Activated CD4-positive, alpha-beta T cell treated with anti-CD3 and anti-CD28 coated beads for 36 hours (primary cell): ENCODE measurements around the gene CYB561. TPM values are rescaled to one million over a fixed set of nuclear protein-coding genes. Genes with fewer than 3 reads are reported as not detected.
A peak's percentile ranks its signal among the peaks of the same experiment; 100 is the strongest.

Experiments used
- ATAC-seq: fragments of 200-7000 bp; cut with Tn5 transposase; one replicate; pipeline ENCODE4 v1.10.0; 2021; ENCODE audit warnings: mild to moderate bottlenecking, moderate library complexity
- CTCF ChIA-PET: fragments of 350-600 bp; sonication (Branson Sonifier 250); formaldehyde crosslinking; loops from one replicate; lab custom pipeline; 2021; ENCODE audit warnings: antibody characterized with exemption; lab: Charles Lee
- POLR2A ChIA-PET: fragments of 350-600 bp; sonication (Branson Sonifier 250); formaldehyde crosslinking; loops from one replicate; lab custom pipeline; 2021; ENCODE audit warnings: antibody characterized with exemption, inconsistent platforms; lab: Charles Lee
- DNase-seq: peaks from one replicate; pipeline ENCODE4 v3.0.0-alpha.2; 2020
- H3K27ac Mint-ChIP-seq: one replicate; pipeline ENCODE4 v1.8.0; 2021; ENCODE audit warnings: mixed read lengths
- H3K27me3 Mint-ChIP-seq: one replicate; pipeline ENCODE4 v1.8.0; 2021; ENCODE audit warnings: mixed read lengths
- H3K36me3 Mint-ChIP-seq: one replicate; pipeline ENCODE4 v1.8.0; 2021; ENCODE audit warnings: low read depth, mixed read lengths
- H3K4me1 Mint-ChIP-seq: one replicate; pipeline ENCODE4 v1.8.0; 2021; ENCODE audit warnings: mixed read lengths
- H3K4me3 Mint-ChIP-seq: one replicate; pipeline ENCODE4 v1.8.0; 2021; ENCODE audit warnings: mild to moderate bottlenecking, moderate library complexity, mixed read lengths
- H3K9me3 Mint-ChIP-seq: one replicate; pipeline ENCODE4 v1.8.0; 2021; ENCODE audit warnings: low read depth, mixed read lengths
- intact Hi-C, 2 experiments: fragments of 100-400 bp; cut with DNase I in 1 of 2; cut with micrococcal nuclease in 1 of 2; formaldehyde crosslinking; loops; one replicate each; pipeline versions ENCODE4 v1.14.2 to v1.15.1; 2022 to 2024; cut with DNase I, micrococcal nuclease
- total RNA-seq, 2 experiments: library from RNA; stranded (reverse); gene quantifications; one replicate each; pipeline ENCODE4 v1.2.3, GENCODE V29; 2021

CYB561 gene
- total RNA-seq: 1 to 10 TPM; 2.5 to 3.0 TPM

GRCh38 chr17:63445954-63446752, at the start of gene CYB561:
CYB561 (minus strand) TSS chr17:63446306; CDS start chr17:63437547, 8,759 bp downstream.
- H3K27me3 Mint-ChIP-seq: peaks cover 3% of the 10 kb centered on the region
- peak within 1 kb of the TSS; percentile 60 for H3K4me3 Mint-ChIP-seq
- ATAC-seq: peak; percentile 69
- peak; percentile 81 for DNase-seq
- H3K27ac Mint-ChIP-seq: peak within 1 kb of the TSS; percentile 72
- no peaks in the 10 kb centered on the region for H3K9me3 Mint-ChIP-seq
- intact Hi-C loops: loop anchor here (1.0 to 10.0 kb wide), 7 partner anchors 104 to 699 kb away; partner anchors contain the start of genes MAP3K3 (in 2 of the 2), CCDC47 (in 1 of the 2), DCAF7 (in 1 of the 2) and DDX42 (in 1 of the 2)
- ChIA-PET POLR2A (interaction anchor here (1.1 kb wide), 1 partner anchor 176 kb away, joined by 3 read pairs; the partner anchor contains the start of gene MAP3K3), CTCF (interaction anchor here (0.6 to 1.9 kb wide), 4 partner anchors 19 to 166 kb away, joined by 3 to 11 read pairs (median 6); no protein-coding TSS in a partner anchor)
- no peaks in the 10 kb centered on the region for H3K36me3 Mint-ChIP-seq
- peaks cover 23% of the 10 kb centered on the region for H3K4me1 Mint-ChIP-seq

- Mint-ChIP-seq H3K36me3 (no peaks in the 10 kb centered on the region), H3K4me3 (no peak overlapping the region), H3K27ac (no peak overlapping the region), H3K27me3 (peaks cover under 1% of the 10 kb centered on the region), H3K9me3 (no peaks in the 10 kb centered on the region), H3K4me1 (no peaks in the 10 kb centered on the region)
- ChIA-PET POLR2A (no interaction called here), CTCF (no interaction called here)
- DNase-seq (no peak), ATAC-seq (no peak)
- intact Hi-C loops: no loop called here
Observed at GRCh38 chr17:63495491-63495890, 49.4 kb upstream of the CYB561 start.

- no peaks in the 10 kb centered on the region for H3K36me3 Mint-ChIP-seq
- no peak overlapping the region for H3K4me3 Mint-ChIP-seq
- CTCF ChIA-PET: no interaction called here
- intact Hi-C loops: no loop called here
- no peak overlapping the region for H3K27ac Mint-ChIP-seq
- POLR2A ChIA-PET: no interaction called here
- H3K4me1 Mint-ChIP-seq: no peaks in the 10 kb centered on the region
- no peak for DNase-seq
- ATAC-seq: no peak
- no peaks in the 10 kb centered on the region for H3K9me3 Mint-ChIP-seq
- H3K27me3 Mint-ChIP-seq: no peaks in the 10 kb centered on the region
Observed at GRCh38 chr17:63494300-63494928, 48.3 kb upstream of the CYB561 start.

- Mint-ChIP-seq H3K9me3 (no peaks in the 10 kb centered on the region), H3K4me1 (no peaks in the 10 kb centered on the region), H3K4me3 (no peak overlapping the region), H3K27ac (no peak overlapping the region), H3K27me3 (no peaks in the 10 kb centered on the region), H3K36me3 (no peaks in the 10 kb centered on the region)
- ATAC-seq (no peak), DNase-seq (no peak)
- ChIA-PET CTCF (no interaction called here), POLR2A (no interaction called here)
- intact Hi-C loops: no loop called here
Observed at GRCh38 chr17:63493411-63493810, 47.3 kb upstream of the CYB561 start.

GRCh38 chr17:63492940-63493339, 46.8 kb upstream of the CYB561 start:
- Mint-ChIP-seq H3K27ac (no peak overlapping the region), H3K27me3 (no peaks in the 10 kb centered on the region), H3K36me3 (no peaks in the 10 kb centered on the region), H3K4me1 (no peaks in the 10 kb centered on the region), H3K4me3 (no peak overlapping the region), H3K9me3 (no peaks in the 10 kb centered on the region)
- POLR2A ChIA-PET: no interaction called here
- DNase-seq (no peak), ATAC-seq (no peak)
- intact Hi-C loops: no loop called here
- CTCF ChIA-PET: no interaction called here

GRCh38 chr17:63491977-63492618, 46.0 kb upstream of the CYB561 start:
- no peak for DNase-seq
- POLR2A ChIA-PET: no interaction called here
- Mint-ChIP-seq H3K4me1 (no peaks in the 10 kb centered on the region), H3K4me3 (no peak overlapping the region), H3K36me3 (no peaks in the 10 kb centered on the region), H3K27ac (no peak overlapping the region), H3K9me3 (no peaks in the 10 kb centered on the region), H3K27me3 (no peaks in the 10 kb centered on the region)
- intact Hi-C loops: no loop called here
- CTCF ChIA-PET: interaction anchor here (0.7 kb wide), 1 partner anchor 25 kb away, joined by 3 read pairs; no protein-coding TSS in a partner anchor
- no peak for ATAC-seq

- ChIA-PET POLR2A (no interaction called here), CTCF (interaction anchor here (0.6 to 1.1 kb wide), 3 partner anchors 22 to 136 kb away, joined by 3 read pairs; no protein-coding TSS in a partner anchor)
- Mint-ChIP-seq H3K36me3 (no peaks in the 10 kb centered on the region), H3K27ac (no peak overlapping the region), H3K4me1 (no peaks in the 10 kb centered on the region), H3K27me3 (no peaks in the 10 kb centered on the region), H3K9me3 (no peaks in the 10 kb centered on the region), H3K4me3 (no peak overlapping the region)
- intact Hi-C loops: no loop called here
- ATAC-seq (no peak), DNase-seq (no peak)
Observed at GRCh38 chr17:63491413-63491812, 45.3 kb upstream of the CYB561 start.

GRCh38 chr17:63490858-63491400, 44.8 kb upstream of the CYB561 start:
- ChIA-PET POLR2A (no interaction called here), CTCF (interaction anchor here (0.6 to 1.1 kb wide), 3 partner anchors 23 to 135 kb away, joined by 3 read pairs; no protein-coding TSS in a partner anchor)
- no peaks in the 10 kb centered on the region for H3K4me1 Mint-ChIP-seq
- no peak for DNase-seq
- no peak for ATAC-seq
- H3K36me3 Mint-ChIP-seq: no peaks in the 10 kb centered on the region
- no peak overlapping the region for H3K27ac Mint-ChIP-seq
- no peak overlapping the region for H3K4me3 Mint-ChIP-seq
- H3K27me3 Mint-ChIP-seq: no peaks in the 10 kb centered on the region
- H3K9me3 Mint-ChIP-seq: no peaks in the 10 kb centered on the region
- intact Hi-C loops: no loop called here

- CTCF ChIA-PET: interaction anchor here (0.6 kb wide), 1 partner anchor 216 kb away, joined by 4 read pairs; no protein-coding TSS in a partner anchor
- Mint-ChIP-seq H3K4me3 (no peak overlapping the region), H3K36me3 (no peaks in the 10 kb centered on the region), H3K9me3 (no peaks in the 10 kb centered on the region), H3K27ac (no peak overlapping the region), H3K27me3 (no peaks in the 10 kb centered on the region), H3K4me1 (no peaks in the 10 kb centered on the region)
- ATAC-seq (no peak), DNase-seq (no peak)
- POLR2A ChIA-PET: no interaction called here
- intact Hi-C loops: no loop called here
Observed at GRCh38 chr17:63490329-63490728, 44.2 kb upstream of the CYB561 start.

GRCh38 chr17:63489291-63489690, 43.2 kb upstream of the CYB561 start:
- CTCF ChIA-PET: no interaction called here

GRCh38 chr17:63488851-63489250, 42.7 kb upstream of the CYB561 start:
- no peaks in the 10 kb centered on the region for H3K9me3 Mint-ChIP-seq
- ATAC-seq: no peak
- H3K27ac Mint-ChIP-seq: no peak overlapping the region
- no peaks in the 10 kb centered on the region for H3K27me3 Mint-ChIP-seq
- H3K4me3 Mint-ChIP-seq: no peak overlapping the region
- no peak for DNase-seq
- no peaks in the 10 kb centered on the region for H3K4me1 Mint-ChIP-seq
- intact Hi-C loops: no loop called here
- ChIA-PET POLR2A (no interaction called here), CTCF (no interaction called here)
- no peaks in the 10 kb centered on the region for H3K36me3 Mint-ChIP-seq

More at GRCh38 chr17:63489291-63489690, 43.2 kb upstream of the CYB561 start:
- Mint-ChIP-seq H3K27me3 (no peaks in the 10 kb centered on the region), H3K36me3 (no peaks in the 10 kb centered on the region), H3K27ac (no peak overlapping the region), H3K4me3 (no peak overlapping the region), H3K9me3 (no peaks in the 10 kb centered on the region), H3K4me1 (no peaks in the 10 kb centered on the region)
- ATAC-seq: no peak
- DNase-seq: no peak
- intact Hi-C loops: no loop called here
- POLR2A ChIA-PET: no interaction called here
